H9 (cell line): Measurements from ENCODE around the gene LCE3B. TPM values are rescaled to one million over a fixed set of nuclear protein-coding genes. Genes with fewer than 3 reads are reported as not detected.

Experiments
- DNase-seq: peaks from one replicate; pipeline ENCODE4 v3.0.0-alpha.2; 2017
- H2AFZ ChIP-seq: one replicate; pipeline ENCODE4 v1.6.1; 2013; ENCODE audit warnings: mild to moderate bottlenecking, low read length, control low read depth, moderate library complexity
- H2AK5ac ChIP-seq: 2 replicates; pipeline ENCODE4 v1.6.1; 2013; ENCODE audit warnings: low read length, control low read depth, mixed read lengths; ENCODE audit not compliant: insufficient read length
- H2BK120ac ChIP-seq: one replicate; pipeline ENCODE4 v1.6.1; 2013; ENCODE audit warnings: low read depth, mild to moderate bottlenecking, low read length, control low read depth, inconsistent platforms; ENCODE audit not compliant: poor library complexity, severe bottlenecking
- H2BK12ac ChIP-seq: 2 replicates; pipeline ENCODE4 v1.6.1; 2013; ENCODE audit warnings: low read length, control low read depth, mixed read lengths, low read depth; ENCODE audit not compliant: insufficient read length
- H2BK15ac ChIP-seq: 2 replicates; pipeline ENCODE4 v1.6.1; 2013; ENCODE audit warnings: low read depth, low read length, control low read depth
- H2BK20ac ChIP-seq: one replicate; pipeline ENCODE4 v1.6.1; 2013; ENCODE audit warnings: low read depth, mild to moderate bottlenecking, low read length, control low read depth, inconsistent platforms; ENCODE audit not compliant: poor library complexity, severe bottlenecking
- H2BK5ac ChIP-seq: 2 replicates; pipeline ENCODE4 v1.6.1; 2013; ENCODE audit warnings: low read length, control low read depth, mixed read lengths; ENCODE audit not compliant: insufficient read length
- H3K14ac ChIP-seq: 2 replicates; pipeline ENCODE4 v1.6.1; 2013; ENCODE audit warnings: low read length, control low read depth; ENCODE audit not compliant: insufficient read depth
- H3K18ac ChIP-seq: 2 replicates; pipeline ENCODE4 v1.6.1; 2013; ENCODE audit warnings: low read depth, mild to moderate bottlenecking, mixed read lengths, low read length, control low read depth; ENCODE audit not compliant: insufficient read length
- H3K23ac ChIP-seq: 2 replicates; pipeline ENCODE4 v1.6.1; 2013; ENCODE audit warnings: low read length, control low read depth, mixed read lengths, low read depth; ENCODE audit not compliant: insufficient read length
- H3K23me2 ChIP-seq: 2 replicates; pipeline ENCODE4 v1.6.1; 2013; ENCODE audit warnings: low read depth, mild to moderate bottlenecking, mixed read lengths, low read length, control low read depth; ENCODE audit not compliant: insufficient read length, poor library complexity, severe bottlenecking
- H3K27ac ChIP-seq: 2 replicates; pipeline ENCODE4 v1.5.1; 2013; ENCODE audit warnings: low read length, control low read depth, mixed read lengths, low read depth; ENCODE audit not compliant: insufficient read length
- H3K27me3 ChIP-seq: 2 replicates; pipeline ENCODE4 v1.6.1; 2013; ENCODE audit warnings: low read length, control low read depth, inconsistent platforms; ENCODE audit not compliant: insufficient read depth
- H3K4ac ChIP-seq: 2 replicates; pipeline ENCODE4 v1.6.1; 2013; ENCODE audit warnings: low read depth, mild to moderate bottlenecking, control low read depth, inconsistent platforms, low read length, moderate library complexity
- H3K4me1 ChIP-seq: 2 replicates; pipeline ENCODE4 v1.6.1; 2013; ENCODE audit warnings: low read length, control low read depth, inconsistent platforms; ENCODE audit not compliant: insufficient read depth
- H3K4me2 ChIP-seq: 2 replicates; pipeline ENCODE4 v1.6.1; 2013; ENCODE audit warnings: low read length, control low read depth, mixed read lengths; ENCODE audit not compliant: insufficient read length, insufficient read depth
- H3K56ac ChIP-seq: 2 replicates; pipeline ENCODE4 v1.6.1; 2013; ENCODE audit warnings: low read depth, mild to moderate bottlenecking, mixed read lengths, low read length, control low read depth; ENCODE audit not compliant: insufficient read length
- H3K79me1 ChIP-seq: 2 replicates; pipeline ENCODE4 v1.6.1; 2013; ENCODE audit warnings: low read depth, mild to moderate bottlenecking, moderate library complexity, low read length, control low read depth, inconsistent platforms; ENCODE audit not compliant: insufficient read depth, poor library complexity, severe bottlenecking
- H3K79me2 ChIP-seq: 2 replicates; pipeline ENCODE4 v1.6.1; 2013; ENCODE audit warnings: low read length, control low read depth, inconsistent platforms; ENCODE audit not compliant: insufficient read depth
- H3K9ac ChIP-seq: 2 replicates; pipeline ENCODE4 v1.6.1; 2013; ENCODE audit warnings: low read length, control low read depth, mixed read lengths; ENCODE audit not compliant: insufficient read length; ENCODE audit errors: extremely low read depth
- H3K9me3 ChIP-seq: one replicate; pipeline ENCODE4 v1.6.1; 2013; ENCODE audit warnings: low read depth, low read length, inconsistent platforms; ENCODE audit not compliant: control insufficient read depth
- H3T11ph ChIP-seq: one replicate; pipeline ENCODE4 v1.6.1; 2013; ENCODE audit warnings: mild to moderate bottlenecking, low read length, control low read depth, inconsistent platforms
- H4K20me1 ChIP-seq: one replicate; pipeline ENCODE4 v1.6.1; 2013; ENCODE audit not compliant: control insufficient read depth, insufficient read length, insufficient read depth
- H4K5ac ChIP-seq: 2 replicates; pipeline ENCODE4 v1.6.1; 2013; ENCODE audit warnings: low read depth, mild to moderate bottlenecking, mixed read lengths, low read length, control low read depth; ENCODE audit not compliant: insufficient read length
- H4K8ac ChIP-seq: replicated peaks from 2 replicates; pipeline ENCODE4 v1.6.1; 2013; ENCODE audit warnings: low read length, control low read depth, mixed read lengths, low read depth; ENCODE audit not compliant: insufficient read length
- H4K91ac ChIP-seq: 2 replicates; pipeline ENCODE4 v1.6.1; 2013; ENCODE audit warnings: low read depth, mild to moderate bottlenecking, moderate library complexity, mixed read lengths, low read length, control low read depth; ENCODE audit not compliant: insufficient read length
- H3K27ac Mint-ChIP-seq, 3 experiments: 2 replicates in 2 of 3; 3 replicates in 1 of 3; pipeline ENCODE4 v1.8.0; 2020 to 2021; ENCODE audit warnings: mixed read lengths in 3 of 3, mild to moderate bottlenecking in 1 of 3, moderate library complexity in 1 of 3
- H3K27me3 Mint-ChIP-seq: 2 replicates; pipeline ENCODE4 v1.8.0; 2021; ENCODE audit warnings: low read depth, mild to moderate bottlenecking, moderate library complexity, mixed read lengths
- H3K36me3 Mint-ChIP-seq, 3 experiments: 2 replicates in 2 of 3; 3 replicates in 1 of 3; pipeline ENCODE4 v1.8.0; 2020 to 2021; ENCODE audit warnings: low read depth in 3 of 3, mixed read lengths in 3 of 3; ENCODE audit not compliant: insufficient read depth in 1 of 3
- H3K4me1 Mint-ChIP-seq, 2 experiments: 2 replicates each; pipeline ENCODE4 v1.8.0; 2020; ENCODE audit warnings: mixed read lengths in 2 of 2
- H3K4me3 Mint-ChIP-seq, 2 experiments: 2 replicates in 1 of 2; 3 replicates in 1 of 2; pipeline ENCODE4 v1.8.0; 2020 to 2021; ENCODE audit warnings: mild to moderate bottlenecking in 2 of 2, mixed read lengths in 2 of 2, moderate library complexity in 1 of 2
- H3K9me3 Mint-ChIP-seq, 2 experiments: 2 replicates in 1 of 2; 3 replicates in 1 of 2; pipeline ENCODE4 v1.8.0; 2020; ENCODE audit warnings: mild to moderate bottlenecking in 2 of 2, mixed read lengths in 2 of 2, moderate library complexity in 1 of 2
- CTCF ChIP-seq: fragments of 200-600 bp; sonication (generic); conservative IDR thresholded peaks from 3 replicates; pipeline ENCODE4 v1.8.0; 2021; ENCODE audit warnings: antibody characterized with exemption, mild to moderate bottlenecking
- WGBS: extraction: QIAGEN DNeasy Blood & Tissue Kit; methylation state at CpG from one replicate; pipeline ENCODE4 v1.1.7; 2013; ENCODE audit warnings: missing lambda C conversion rate, low lambda C conversion rate, mixed read lengths; ENCODE audit not compliant: insufficient read length; ENCODE audit errors: extremely low coverage; 5-methylcytosine and 5-hydroxymethylcytosine counted together
- total RNA-seq: library from RNA; stranded (reverse); gene quantifications from 2 replicates; pipeline ENCODE4 v1.2.1, GENCODE V29; 2021

LCE3B gene
- total RNA-seq, 1 experiment from 2014 or later = not detected

- no peak for TF ChIP-seq CTCF
- Histone ChIP-seq H2BK120ac (no peak within 1 kb of the TSS), H3K27ac (no peak within 1 kb of the TSS), H2BK20ac (no peak within 1 kb of the TSS), H2AK5ac (no peak within 1 kb of the TSS), H3K14ac (no peak within 1 kb of the TSS), H2BK12ac (no peak within 1 kb of the TSS), H3K9ac (no peak within 1 kb of the TSS), H4K5ac (no peak within 1 kb of the TSS), H3K4me1 (no peaks in the 10 kb centered on the region), H2BK15ac (no peak within 1 kb of the TSS), H2AFZ (no peak within 1 kb of the TSS), H2BK5ac (no peak within 1 kb of the TSS), H3K79me1 (no peaks in the 10 kb centered on the region), H3T11ph (no peak within 1 kb of the TSS), H3K18ac (no peak within 1 kb of the TSS), H3K4ac (no peak within 1 kb of the TSS), H3K27me3 (no peaks in the 10 kb centered on the region), H3K79me2 (no peaks in the 10 kb centered on the region), H3K4me2 (no peak within 1 kb of the TSS), H4K91ac (no peak within 1 kb of the TSS), H4K20me1 (no peaks in the 10 kb centered on the region), H3K23ac (no peak within 1 kb of the TSS), H3K23me2 (no peaks in the 10 kb centered on the region), H3K56ac (no peak within 1 kb of the TSS), H3K9me3 (peaks cover 96% of the 10 kb centered on the region), H4K8ac (no peak within 1 kb of the TSS)
- Mint-ChIP-seq H3K27ac (no peak within 1 kb of the TSS), H3K36me3 (peaks cover 10 to 50% (median 17%) of the 10 kb centered on the region in 3 experiments; a peak in 5 of 7 replicates), H3K9me3 (peaks cover 91 to 92% of the 10 kb centered on the region in 2 experiments), H3K4me3 (no peak within 1 kb of the TSS), H3K4me1 (no peaks in the 10 kb centered on the region), H3K27me3 (no peaks in the 10 kb centered on the region; the same call in 1 of the 2 replicates)
- WGBS = no CpG with 5 or more reads among the region's 10 CpGs
- no peak for DNase-seq
These were observed 9.2 kb downstream of the LCE3B start, which contains the start of gene LCE3A for GRCh38 chr1:152622803-152623202. Gene LCE3A (minus strand): TSS chr1:152623103. CDS start chr1:152623103, 0 bp downstream.
